Panc1 (cell line): ENCODE data around the gene CACNB1. TPM values are rescaled to one million over a fixed set of nuclear protein-coding genes. Genes with fewer than 3 reads are reported as not detected.

Experiments
- ATAC-seq: fragments of 200-7000 bp; cut with Tn5 transposase; 2 replicates; pipeline ENCODE4 v1.9.1; 2020; ENCODE audit warnings: mild to moderate bottlenecking, moderate library complexity
- BruUV-seq: library from RNA; stranded (reverse); fragments of 400-500 nt; replicated peaks from 2 replicates; lab custom pipeline; 2021; lab: Mats Ljungman, UMichigan
- CTCF ChIA-PET: fragments of 300-600 bp; sonication (Branson Sonifier 250); formaldehyde crosslinking; loops from one replicate; lab custom pipeline; 2022; ENCODE audit warnings: antibody characterized with exemption; lab: Charles Lee
- POLR2A ChIA-PET: fragments of 300-600 bp; sonication (Branson Sonifier 250); formaldehyde crosslinking; loops from one replicate; lab custom pipeline; 2022; ENCODE audit warnings: antibody characterized with exemption; lab: Charles Lee
- DNase-seq: peaks from one replicate; pipeline ENCODE4 v3.0.0-alpha.2; 2010; ENCODE audit warnings: low read depth, low spot score
- H3K27ac ChIP-seq: 2 replicates; pipeline ENCODE4 v1.5.1; 2011; ENCODE audit warnings: mild to moderate bottlenecking, low read length, inconsistent platforms
- H3K27me3 ChIP-seq: fragments of 200-500 bp; sonication (Bioruptor generic); 2 replicates; pipeline ENCODE4 v1.6.0; 2014; ENCODE audit warnings: low read length, inconsistent platforms; ENCODE audit not compliant: control insufficient read depth, insufficient read depth
- H3K36me3 ChIP-seq: fragments of 200-500 bp; sonication (Bioruptor generic); 2 replicates; pipeline ENCODE4 v1.5.1; 2014; ENCODE audit warnings: inconsistent platforms, mild to moderate bottlenecking, low read length, moderate library complexity; ENCODE audit not compliant: control insufficient read depth, insufficient read depth
- H3K4me1 ChIP-seq: 2 replicates; pipeline ENCODE4 v1.5.1; 2011; ENCODE audit warnings: inconsistent platforms, mild to moderate bottlenecking, low read length, moderate library complexity; ENCODE audit not compliant: control insufficient read depth, insufficient read depth
- H3K4me3 ChIP-seq, 2 experiments: 2 replicates each; pipeline ENCODE4 v1.5.1; 2011 to 2012; ENCODE audit warnings: low read depth in 2 of 2, low read length in 2 of 2, mild to moderate bottlenecking in 2 of 2, inconsistent platforms in 1 of 2, moderate library complexity in 1 of 2
- H3K9me3 ChIP-seq: fragments of 200-500 bp; sonication (Bioruptor generic); 2 replicates; pipeline ENCODE4 v1.5.1; 2014; ENCODE audit warnings: low read depth, mild to moderate bottlenecking, inconsistent platforms, low read length, moderate library complexity; ENCODE audit not compliant: control insufficient read depth, insufficient read depth
- POLR2AphosphoS5 ChIP-seq: IDR thresholded peaks from 2 replicates; pipeline ENCODE4 v1.6.1; 2012; ENCODE audit warnings: mild to moderate bottlenecking, low read depth, low read length, moderate library complexity
- SIN3A ChIP-seq: IDR thresholded peaks from 2 replicates; pipeline ENCODE4 v1.6.1; 2012; ENCODE audit warnings: low read depth, mild to moderate bottlenecking, low read length, moderate library complexity, borderline replicate concordance; ENCODE audit not compliant: insufficient read depth
- TCF7L2 ChIP-seq: IDR thresholded peaks from 2 replicates; pipeline ENCODE4 v1.6.1; 2011; ENCODE audit warnings: mild to moderate bottlenecking, low read depth, low read length, inconsistent platforms
- in situ Hi-C: cut with HindIII; loops from 2 replicates; pipeline ENCODE4 v1.10.0; 2016; ENCODE audit warnings: low sequenced_read_pairs, low pct_unique_long_range_greater_than_20kb
- intact Hi-C: fragments of 100-400 bp; cut with micrococcal nuclease; formaldehyde crosslinking; loops from one replicate; pipeline ENCODE4 v1.10.0; 2022; ENCODE audit not compliant: unreplicated experiment
- total RNA-seq: library from RNA; stranded (reverse); gene quantifications from one replicate; pipeline ENCODE4 v1.2.1, GENCODE V29; 2021; ENCODE audit not compliant: unreplicated experiment
- TF ChIP-seq, protein P1 (sequence below): fragments of 450-650 bp; IDR thresholded peaks from 2 replicates; pipeline ENCODE4 v1.5.1; 2017; ENCODE audit warnings: mild to moderate bottlenecking
- TF ChIP-seq, protein P2 (sequence below), 2 experiments: IDR thresholded peaks; 2 replicates each; pipeline ENCODE4 v1.6.1; 2011 to 2012; ENCODE audit warnings: low read depth in 2 of 2, control low read depth in 1 of 2, low read length in 1 of 2, mild to moderate bottlenecking in 1 of 2, moderate library complexity in 1 of 2; ENCODE audit not compliant: insufficient read depth in 1 of 2

CACNB1 gene
- total RNA-seq, 1 experiment from 2014 or later: 14.9 TPM

DNA sequence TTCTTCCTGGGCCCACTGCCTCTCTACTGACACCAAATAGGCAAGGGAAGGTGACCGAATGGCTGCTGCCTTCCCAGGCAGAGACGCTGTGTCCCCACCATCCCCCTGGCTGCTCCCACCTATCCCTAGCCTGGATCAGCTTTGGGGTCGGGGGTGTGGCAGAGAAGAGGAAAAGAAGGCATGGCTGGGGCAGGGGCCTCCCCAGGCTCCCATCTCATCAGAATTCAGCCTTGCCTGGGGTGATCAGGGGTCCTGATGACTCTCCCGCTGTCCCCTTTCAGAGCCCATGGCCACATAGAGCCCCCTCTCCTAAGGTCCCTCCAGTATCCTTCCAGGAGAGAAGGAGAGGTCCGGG lies 46.7 kb downstream of the CACNB1 start:
- no peak for DNase-seq
- Histone ChIP-seq H3K4me1 (peaks cover 5% of the 10 kb centered on the region; the same call in 1 of the 2 replicates), H3K27me3 (no peaks in the 10 kb centered on the region), H3K36me3 (no peaks in the 10 kb centered on the region), H3K4me3 (no peak overlapping the region), H3K9me3 (no peaks in the 10 kb centered on the region), H3K27ac (no peak overlapping the region)
- POLR2A ChIA-PET: no interaction called here
- in situ Hi-C loops: no loop called here
- TF ChIP-seq, protein P1, sequence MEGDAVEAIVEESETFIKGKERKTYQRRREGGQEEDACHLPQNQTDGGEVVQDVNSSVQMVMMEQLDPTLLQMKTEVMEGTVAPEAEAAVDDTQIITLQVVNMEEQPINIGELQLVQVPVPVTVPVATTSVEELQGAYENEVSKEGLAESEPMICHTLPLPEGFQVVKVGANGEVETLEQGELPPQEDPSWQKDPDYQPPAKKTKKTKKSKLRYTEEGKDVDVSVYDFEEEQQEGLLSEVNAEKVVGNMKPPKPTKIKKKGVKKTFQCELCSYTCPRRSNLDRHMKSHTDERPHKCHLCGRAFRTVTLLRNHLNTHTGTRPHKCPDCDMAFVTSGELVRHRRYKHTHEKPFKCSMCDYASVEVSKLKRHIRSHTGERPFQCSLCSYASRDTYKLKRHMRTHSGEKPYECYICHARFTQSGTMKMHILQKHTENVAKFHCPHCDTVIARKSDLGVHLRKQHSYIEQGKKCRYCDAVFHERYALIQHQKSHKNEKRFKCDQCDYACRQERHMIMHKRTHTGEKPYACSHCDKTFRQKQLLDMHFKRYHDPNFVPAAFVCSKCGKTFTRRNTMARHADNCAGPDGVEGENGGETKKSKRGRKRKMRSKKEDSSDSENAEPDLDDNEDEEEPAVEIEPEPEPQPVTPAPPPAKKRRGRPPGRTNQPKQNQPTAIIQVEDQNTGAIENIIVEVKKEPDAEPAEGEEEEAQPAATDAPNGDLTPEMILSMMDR: no peak
- TF ChIP-seq POLR2AphosphoS5: no peak
- no peak for TF ChIP-seq SIN3A
- TF ChIP-seq, protein P2, sequence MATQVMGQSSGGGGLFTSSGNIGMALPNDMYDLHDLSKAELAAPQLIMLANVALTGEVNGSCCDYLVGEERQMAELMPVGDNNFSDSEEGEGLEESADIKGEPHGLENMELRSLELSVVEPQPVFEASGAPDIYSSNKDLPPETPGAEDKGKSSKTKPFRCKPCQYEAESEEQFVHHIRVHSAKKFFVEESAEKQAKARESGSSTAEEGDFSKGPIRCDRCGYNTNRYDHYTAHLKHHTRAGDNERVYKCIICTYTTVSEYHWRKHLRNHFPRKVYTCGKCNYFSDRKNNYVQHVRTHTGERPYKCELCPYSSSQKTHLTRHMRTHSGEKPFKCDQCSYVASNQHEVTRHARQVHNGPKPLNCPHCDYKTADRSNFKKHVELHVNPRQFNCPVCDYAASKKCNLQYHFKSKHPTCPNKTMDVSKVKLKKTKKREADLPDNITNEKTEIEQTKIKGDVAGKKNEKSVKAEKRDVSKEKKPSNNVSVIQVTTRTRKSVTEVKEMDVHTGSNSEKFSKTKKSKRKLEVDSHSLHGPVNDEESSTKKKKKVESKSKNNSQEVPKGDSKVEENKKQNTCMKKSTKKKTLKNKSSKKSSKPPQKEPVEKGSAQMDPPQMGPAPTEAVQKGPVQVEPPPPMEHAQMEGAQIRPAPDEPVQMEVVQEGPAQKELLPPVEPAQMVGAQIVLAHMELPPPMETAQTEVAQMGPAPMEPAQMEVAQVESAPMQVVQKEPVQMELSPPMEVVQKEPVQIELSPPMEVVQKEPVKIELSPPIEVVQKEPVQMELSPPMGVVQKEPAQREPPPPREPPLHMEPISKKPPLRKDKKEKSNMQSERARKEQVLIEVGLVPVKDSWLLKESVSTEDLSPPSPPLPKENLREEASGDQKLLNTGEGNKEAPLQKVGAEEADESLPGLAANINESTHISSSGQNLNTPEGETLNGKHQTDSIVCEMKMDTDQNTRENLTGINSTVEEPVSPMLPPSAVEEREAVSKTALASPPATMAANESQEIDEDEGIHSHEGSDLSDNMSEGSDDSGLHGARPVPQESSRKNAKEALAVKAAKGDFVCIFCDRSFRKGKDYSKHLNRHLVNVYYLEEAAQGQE (IDR thresholded peaks at IDR 0.05; ENCODE audit: insufficient read depth in 1 of 2, low read depth in 2 of 2, low read length in 1 of 2): no peak
- no peak for TF ChIP-seq TCF7L2
- CTCF ChIA-PET: interaction anchor here (0.6 kb wide), 1 partner anchor 28 kb away, joined by 4 read pairs; no protein-coding TSS in a partner anchor
- intact Hi-C loops: loop anchor here (5.0 to 10.0 kb wide), 2 partner anchors 76 to 168 kb away; no protein-coding TSS in a partner anchor
- no TSS peak for BruUV-seq
- no peak for ATAC-seq

DNA sequence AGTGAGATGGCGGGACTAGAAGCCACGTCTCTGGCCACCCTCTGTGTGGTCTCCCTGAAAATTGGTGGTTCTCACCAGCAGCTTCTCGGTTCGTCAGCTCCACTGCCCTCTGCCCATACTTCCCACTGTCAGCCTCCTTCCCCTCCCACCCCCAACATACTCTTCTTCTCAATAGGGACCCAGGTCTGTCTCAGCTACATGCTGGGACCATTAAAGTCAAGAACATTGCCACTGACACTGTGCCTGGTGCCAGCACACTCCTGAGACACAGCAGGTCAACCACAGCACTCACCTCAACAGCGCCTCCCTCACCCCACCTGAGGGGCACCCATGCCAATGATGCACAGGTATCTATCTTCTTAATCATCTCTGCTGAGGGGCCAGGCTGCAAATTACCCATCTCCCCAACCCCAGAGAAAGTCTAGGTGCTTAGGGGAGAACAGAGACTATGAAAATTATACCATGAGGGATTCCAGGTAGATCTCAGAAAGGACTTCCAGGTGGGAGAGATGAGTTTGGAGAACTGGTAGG lies 47.3 kb downstream of the CACNB1 start:
- Histone ChIP-seq H3K9me3 (no peaks in the 10 kb centered on the region), H3K36me3 (no peaks in the 10 kb centered on the region), H3K27me3 (no peaks in the 10 kb centered on the region), H3K4me3 (no peak overlapping the region), H3K27ac (no peak overlapping the region), H3K4me1 (peaks cover 5% of the 10 kb centered on the region; the same call in 1 of the 2 replicates)
- TF ChIP-seq TCF7L2 (no peak), POLR2AphosphoS5 (no peak), SIN3A (no peak)
- TF ChIP-seq, protein P1: no peak
- TF ChIP-seq, protein P2 (IDR thresholded peaks at IDR 0.05; ENCODE audit: insufficient read depth in 1 of 2, low read depth in 2 of 2, low read length in 1 of 2): no peak
- ChIA-PET POLR2A (no interaction called here), CTCF (interaction anchor here (0.7 kb wide), 1 partner anchor 36 kb away, joined by 3 read pairs; no protein-coding TSS in a partner anchor)
- ATAC-seq (no peak), DNase-seq (no peak)
- intact Hi-C loops: loop anchor here (5.0 to 10.0 kb wide), 2 partner anchors 75 to 168 kb away; no protein-coding TSS in a partner anchor
- in situ Hi-C loops: no loop called here
- no TSS peak for BruUV-seq
